Left ventricle myocardium superior (tissue), 1 donor: ENCODE results near the gene SPRR3. TPM values are rescaled to one million over a fixed set of nuclear protein-coding genes. Genes with fewer than 3 reads are reported as not detected.
"Not testable (repeated sequence)": the region's sequence is repeated elsewhere in the genome, so short reads cannot be mapped to it uniquely, and the experiment has no call there.

Experiments used
- ATAC-seq: fragments of 200-7000 bp; cut with Tn5 transposase; one replicate; pipeline ENCODE4 v1.9.1; 2020; ENCODE audit warnings: mild to moderate bottlenecking, moderate library complexity
- DNase-seq: peaks from one replicate; pipeline ENCODE4 v3.0.0-alpha.2; 2020
- intact Hi-C: fragments of 100-400 bp; cut with micrococcal nuclease; formaldehyde crosslinking; loops from one replicate; pipeline ENCODE4 v1.11.0; 2022
- total RNA-seq: library from RNA; stranded (reverse); fragmentation: NEBNext Ultra II Directional; extraction: Animal tissue kit (Norgen Biotek cat#: 25700); gene quantifications from one replicate; pipeline ENCODE4 v1.2.1, GENCODE V29; 2021
- donor health status: DM: no; HTN: yes; CAD: no; lungs with severe emphysema.

SPRR3 gene
- total RNA-seq, 1 donor from 2014 or later, result not detected

DNA sequence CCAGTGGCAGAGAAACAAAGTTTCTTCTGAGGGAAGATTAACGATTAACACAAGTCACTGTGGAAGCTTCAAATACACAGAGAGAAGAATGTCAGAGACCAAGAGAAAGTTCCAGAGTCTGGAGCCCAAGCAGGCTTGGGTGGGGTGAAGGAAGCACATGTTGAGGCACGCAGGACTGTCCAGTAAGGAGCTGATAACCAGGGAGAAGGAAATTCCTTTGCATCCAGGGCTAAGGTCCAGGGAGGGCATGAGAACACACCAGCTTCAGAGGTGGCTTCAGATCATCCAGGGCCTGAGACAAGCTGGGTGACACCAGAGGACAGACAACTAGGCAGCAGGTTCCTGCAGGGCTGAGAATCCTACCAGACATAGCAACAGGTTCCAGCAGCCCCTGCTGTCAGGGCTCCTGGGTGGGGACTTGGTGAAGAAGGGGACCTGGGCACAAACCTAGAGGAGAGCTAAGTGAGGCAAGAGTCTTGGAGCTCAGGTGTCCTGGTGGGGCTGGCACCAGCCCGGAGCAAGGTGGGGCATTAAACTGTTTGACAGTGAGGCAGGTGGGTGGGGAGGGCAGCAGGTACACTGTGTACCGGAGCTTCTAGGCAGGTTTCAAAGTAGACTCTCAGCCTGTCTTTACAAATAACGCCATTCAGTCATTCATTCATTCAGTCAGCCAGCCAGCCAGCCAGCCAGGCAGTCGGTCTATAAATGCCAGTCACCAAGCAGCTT is 20.2 kb upstream of the SPRR3 start:
- ATAC-seq (no peak), DNase-seq (no peak)
- intact Hi-C loops, result no loop called here

DNA sequence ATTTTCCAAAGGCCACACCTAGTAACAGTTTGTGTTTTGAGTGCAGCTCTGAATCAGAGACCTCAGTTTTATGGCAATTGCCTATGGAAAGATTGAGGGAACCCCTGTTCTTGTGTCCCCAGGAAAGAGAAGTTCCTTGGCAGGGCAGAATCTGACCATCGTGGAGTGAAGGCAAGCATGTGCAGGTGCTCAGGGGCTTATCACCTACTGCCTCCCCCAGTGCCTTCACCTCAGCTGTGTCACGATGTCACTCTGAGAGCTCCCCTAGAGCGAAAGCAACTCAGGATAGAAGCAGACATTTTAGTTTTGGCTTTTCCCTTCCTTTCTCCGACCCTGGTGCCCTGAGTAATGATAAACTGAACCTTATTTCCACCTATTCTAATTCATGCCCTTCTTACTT is 19.5 kb upstream of the SPRR3 start:
- DNase-seq, result no peak
- no peak for ATAC-seq
- intact Hi-C loops, result no loop called here

DNA sequence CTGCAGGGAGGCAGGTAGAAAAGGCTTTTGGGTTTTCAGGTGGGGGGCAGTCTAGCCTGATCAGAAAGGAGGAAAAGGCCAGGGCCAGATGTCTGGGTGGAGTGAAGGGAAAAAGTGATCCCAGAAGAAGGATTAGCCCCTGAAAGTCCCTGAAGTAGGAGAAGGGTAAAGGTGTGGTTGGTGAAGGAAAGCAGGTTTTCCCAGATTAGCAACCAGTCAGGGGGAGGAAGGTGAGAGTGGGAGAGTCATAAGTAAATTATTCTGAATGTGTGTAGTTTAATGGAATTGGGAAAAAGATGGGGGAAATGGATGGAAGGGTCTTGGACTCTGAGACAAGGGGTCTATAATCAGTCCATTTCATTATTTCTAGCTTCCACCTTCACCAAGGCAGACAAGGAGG is 18.3 kb upstream of the SPRR3 start:
- intact Hi-C loops, result no loop called here
- no peak for DNase-seq
- ATAC-seq, result no peak

DNA sequence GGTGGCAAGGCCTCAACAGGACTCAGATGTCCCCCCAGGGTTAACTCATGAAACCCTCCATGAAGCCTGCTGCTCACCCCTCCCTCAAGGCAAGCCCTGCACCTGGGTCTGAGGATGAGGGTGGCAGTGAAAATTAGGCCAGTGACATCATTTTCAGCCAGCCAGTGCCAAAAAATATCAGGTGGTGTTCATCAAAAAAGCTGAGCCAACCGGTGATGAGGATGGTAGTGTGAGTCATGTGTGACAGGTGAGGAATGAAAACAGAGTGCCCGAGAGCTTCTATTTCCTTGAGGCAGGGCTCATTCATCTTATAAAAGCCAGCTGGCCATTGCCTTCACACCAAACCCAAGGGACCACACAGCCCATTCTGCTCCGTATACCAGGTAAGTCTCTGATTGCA is 17.8 kb upstream of the SPRR3 start, which contains the start of gene SPRR1A:
Gene SPRR1A, plus strand, starts transcription at position 339 of the 400 bp plus-strand sequence. CDS start 1,150 bp downstream, outside the sequence.
- ATAC-seq (no peak), DNase-seq (no peak)
- intact Hi-C loops, result no loop called here

DNA sequence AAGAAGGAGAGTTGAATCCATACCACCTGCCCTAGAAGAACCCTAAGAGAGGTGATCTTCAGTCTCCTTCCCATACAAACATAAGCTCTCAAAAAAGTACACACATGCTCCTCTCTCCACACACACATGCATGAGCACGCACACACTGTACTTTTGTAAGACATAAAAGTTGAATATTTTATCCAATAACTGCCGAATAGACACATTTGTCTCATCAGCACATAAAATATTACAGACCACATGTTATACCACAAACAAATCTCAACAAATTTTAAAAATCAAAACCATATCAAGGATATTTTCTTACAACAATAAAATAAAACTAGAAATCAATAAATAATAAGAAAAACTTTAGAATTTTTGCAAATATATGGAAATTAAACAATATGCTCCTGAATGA is 15.0 kb upstream of the SPRR3 start:
- intact Hi-C loops, result no loop called here
- ATAC-seq (no peak), DNase-seq (no peak)

DNA sequence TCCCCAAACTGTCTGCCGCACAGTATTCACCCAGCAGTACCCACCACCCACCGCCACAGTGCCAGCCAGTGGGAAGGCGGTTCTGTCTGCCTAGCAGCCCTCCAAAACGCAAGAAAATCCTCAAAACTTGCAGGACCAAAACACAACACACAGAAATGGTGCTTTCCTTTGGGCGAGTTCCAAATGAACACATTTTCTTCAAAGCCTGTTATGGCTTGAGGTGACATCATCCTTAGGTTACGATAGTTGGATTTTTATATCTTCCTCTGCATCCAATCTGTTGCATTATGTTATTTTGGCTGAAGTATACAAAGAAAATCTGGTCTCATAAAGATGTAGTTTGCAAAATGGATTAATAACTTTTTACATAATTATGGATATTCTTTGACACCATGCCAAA is 8.4 kb upstream of the SPRR3 start:
- ATAC-seq (no peak), DNase-seq (no peak)
- intact Hi-C loops, result no loop called here

DNA sequence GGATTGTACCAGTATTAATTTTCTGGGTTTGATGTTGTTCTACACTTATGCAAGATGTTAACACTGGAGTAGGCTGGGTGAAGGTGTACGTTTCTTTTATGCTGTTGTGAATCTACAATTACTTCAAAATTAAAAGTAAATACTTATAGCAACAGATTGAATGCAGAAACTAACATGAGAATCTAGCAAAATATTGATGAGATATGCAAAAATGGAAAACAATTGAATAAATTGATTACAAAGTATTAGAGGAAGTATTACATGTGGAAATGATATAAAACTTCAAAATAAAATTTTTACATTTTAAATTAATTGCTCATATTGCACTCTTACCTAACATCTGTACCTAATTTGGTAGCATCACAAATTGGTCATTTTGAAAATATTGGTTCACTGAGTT is 5.7 kb upstream of the SPRR3 start:
- intact Hi-C loops, result no loop called here
- no peak for ATAC-seq
- no peak for DNase-seq

DNA sequence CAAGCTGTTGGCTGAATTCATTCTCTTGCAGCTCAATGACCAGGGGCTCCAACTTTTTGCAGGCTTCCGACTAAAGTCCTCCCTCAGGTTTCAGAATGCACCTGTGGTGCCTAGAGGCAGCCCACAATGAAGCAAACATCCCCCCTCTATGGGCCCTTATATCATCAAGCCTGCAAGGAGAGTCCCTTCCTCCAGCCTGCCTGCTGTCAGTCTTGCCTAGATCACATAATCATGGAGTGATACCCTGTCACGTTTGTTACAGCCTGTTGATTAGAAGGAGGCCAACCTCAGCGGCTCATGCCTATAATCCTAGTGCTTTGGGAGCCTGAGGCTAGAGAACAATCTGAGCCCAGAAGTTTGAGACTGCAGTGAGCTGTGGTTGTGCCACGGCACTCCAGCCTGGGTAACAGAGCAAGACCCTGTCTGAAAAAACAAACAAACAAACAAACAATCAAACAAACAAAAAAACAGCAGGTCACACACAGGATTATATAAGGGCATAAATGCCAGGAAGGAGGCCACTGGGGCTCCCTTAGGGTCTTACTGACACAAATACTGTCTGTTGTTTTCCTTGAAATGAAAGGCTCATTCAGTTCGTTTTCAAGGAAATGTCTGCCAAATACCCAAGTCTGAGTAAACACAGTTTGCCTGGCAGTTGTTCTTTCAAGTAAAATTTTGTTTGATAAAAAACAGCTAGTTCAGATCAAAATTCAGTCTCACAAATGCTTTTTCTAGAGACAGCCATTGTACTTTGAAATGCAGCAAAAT is 4.7 kb upstream of the SPRR3 start:
- DNase-seq, result no peak
- intact Hi-C loops, result no loop called here

DNA sequence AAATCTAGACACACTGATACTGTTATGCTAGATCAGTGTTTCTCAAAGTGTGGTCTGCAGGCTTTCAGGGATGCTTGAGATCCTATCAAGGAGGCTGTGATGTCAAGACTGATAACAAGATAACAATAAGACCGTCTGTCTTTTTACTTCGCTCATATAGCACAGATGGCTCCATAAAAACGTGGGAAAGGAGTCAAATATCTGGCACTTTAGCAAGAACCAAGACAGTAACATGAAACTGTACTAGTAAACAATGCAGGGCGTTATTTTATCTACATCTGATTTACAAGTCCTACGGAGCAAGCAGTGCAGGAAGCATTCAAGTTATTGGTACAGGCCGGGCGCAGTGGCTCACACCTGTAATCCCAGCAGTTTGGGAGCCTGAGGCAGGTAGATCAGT is 3.6 kb upstream of the SPRR3 start:
- intact Hi-C loops, result no loop called here
- no peak for ATAC-seq

More for the DNA sequence above, 4.7 kb upstream of the SPRR3 start:
- ATAC-seq, result no peak

DNA sequence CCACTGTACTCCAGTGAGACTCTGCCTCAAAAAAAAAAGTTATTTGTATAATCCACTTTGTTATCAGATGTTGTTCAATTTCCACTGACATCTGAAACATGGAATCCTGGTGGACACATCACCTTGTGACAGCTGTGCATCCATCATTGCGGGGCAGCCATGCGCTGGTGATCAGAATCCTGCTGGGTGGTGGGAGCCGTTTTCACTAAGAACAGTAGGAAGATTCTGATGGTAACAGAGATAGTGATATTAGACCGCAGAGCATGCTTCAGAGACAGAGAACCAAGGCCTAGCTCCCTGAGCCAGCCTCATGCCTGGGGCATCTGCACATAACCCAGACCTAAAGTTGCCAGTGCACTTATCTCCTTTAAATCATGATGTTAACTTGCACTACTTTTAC is 3.1 kb upstream of the SPRR3 start:
- no peak for DNase-seq
- intact Hi-C loops, result no loop called here
- ATAC-seq, result no peak

More for the DNA sequence above, 3.6 kb upstream of the SPRR3 start:
- no peak for DNase-seq

DNA sequence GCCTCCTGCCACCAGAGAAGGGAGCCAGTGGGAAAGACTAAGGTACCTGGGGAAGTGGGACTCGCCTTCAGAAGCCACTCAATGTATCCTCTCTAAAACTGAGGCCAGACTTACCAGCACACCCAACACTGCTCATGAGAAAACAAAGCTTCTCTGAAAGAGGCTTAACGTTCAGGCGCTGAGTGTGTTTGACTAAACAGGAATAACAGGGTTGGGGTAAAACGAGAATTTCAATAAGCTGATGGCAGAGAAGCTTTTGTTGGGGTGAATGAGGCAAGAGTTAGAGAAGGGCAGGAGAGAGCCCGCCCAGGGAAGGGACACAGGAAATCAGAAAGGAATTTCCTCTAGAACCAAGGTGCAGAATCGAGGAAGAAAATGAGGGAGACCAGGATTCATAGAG is 1.7 kb upstream of the SPRR3 start:
- ATAC-seq, result no peak
- no peak for DNase-seq
- intact Hi-C loops, result no loop called here

DNA sequence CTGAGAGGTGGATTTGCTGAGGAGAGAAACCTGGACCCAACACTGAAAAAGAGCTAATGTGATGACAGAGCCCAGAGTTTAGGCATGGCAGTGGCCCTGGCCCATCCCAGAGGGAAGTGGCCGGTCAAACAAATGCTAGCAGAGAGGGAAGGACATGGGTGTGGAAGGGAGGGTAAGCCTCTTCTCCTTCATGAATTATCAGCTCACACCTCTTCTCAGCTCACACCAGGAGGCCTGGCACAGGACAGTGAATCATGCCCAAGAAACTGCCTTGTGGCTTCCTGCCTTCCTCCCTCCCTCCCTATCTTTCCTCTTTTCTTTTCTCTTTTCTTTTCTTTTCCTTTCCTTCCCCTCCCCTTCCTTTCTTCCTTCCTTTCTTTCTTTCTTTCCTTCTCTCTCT is 1.3 kb upstream of the SPRR3 start:
- intact Hi-C loops, result no loop called here
- DNase-seq (no peak), ATAC-seq (no peak)

DNA sequence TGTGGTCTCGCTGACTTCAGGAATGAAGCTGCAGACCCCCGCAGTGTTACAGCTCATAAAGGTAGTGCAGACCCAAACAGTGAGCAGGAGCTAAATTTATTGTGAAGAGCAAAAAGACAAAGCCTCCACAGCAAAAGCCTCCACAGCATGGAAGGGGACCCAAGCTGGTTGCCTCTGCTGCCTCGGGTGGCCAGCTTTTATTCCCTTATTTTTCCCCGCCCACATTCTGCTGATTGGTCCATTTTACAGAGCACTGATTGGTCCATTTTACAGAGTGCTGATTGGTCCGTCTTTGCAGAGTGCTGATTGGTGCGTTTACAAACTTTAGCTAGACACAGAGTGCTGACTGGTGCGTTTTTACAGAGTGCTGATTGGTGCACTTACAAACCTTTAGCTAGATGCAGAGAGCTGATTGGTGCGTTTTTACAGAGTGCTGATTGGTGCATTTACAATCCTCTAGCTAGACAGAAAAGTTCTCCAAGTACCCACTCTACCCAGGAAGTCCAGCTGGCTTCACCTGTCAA is 9.7 kb downstream of the SPRR3 start:
- intact Hi-C loops, DNase-seq, ATAC-seq: not testable (repeated sequence)

DNA sequence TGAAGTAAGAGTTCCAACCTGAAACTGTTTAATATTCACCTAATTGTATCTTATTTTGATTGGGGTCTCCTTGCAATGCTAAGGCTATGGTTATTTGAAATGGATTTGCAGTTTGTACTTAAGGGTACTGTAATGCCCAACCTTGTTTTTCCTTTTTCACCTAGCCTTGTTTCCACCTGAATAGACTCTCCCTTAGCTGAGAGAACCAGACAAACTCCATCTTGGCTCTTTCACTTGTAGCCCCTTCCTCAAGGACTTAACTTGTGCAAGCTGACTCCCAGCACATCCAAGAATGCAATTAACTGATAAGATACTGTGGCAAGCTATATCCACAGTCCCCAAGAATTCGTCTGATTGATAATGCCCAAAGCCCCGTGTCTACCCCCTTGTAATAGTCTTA is 20.3 kb downstream of the SPRR3 start:
- intact Hi-C loops, ATAC-seq, DNase-seq: not testable (repeated sequence)

DNA sequence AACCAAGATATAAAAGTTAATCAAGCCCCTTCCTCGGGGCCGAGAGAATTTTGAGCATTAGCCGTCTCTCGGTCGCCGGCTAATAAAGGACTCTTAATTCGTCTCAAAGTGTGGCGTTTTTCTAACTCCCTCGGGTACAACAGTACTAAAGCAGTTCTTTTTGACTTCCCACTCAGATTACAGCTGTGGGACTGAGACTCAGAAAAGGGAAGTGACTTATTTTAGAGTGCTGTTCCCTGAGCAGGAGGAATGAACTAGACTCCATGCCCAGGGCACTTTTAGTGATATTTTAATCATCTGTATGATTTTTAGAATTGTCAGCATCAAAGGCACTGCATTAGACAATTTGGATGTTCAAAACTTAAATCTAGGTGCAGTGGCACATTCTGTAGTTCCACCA is 20.8 kb downstream of the SPRR3 start:
- ATAC-seq, DNase-seq, intact Hi-C loops: not testable (repeated sequence)

DNA sequence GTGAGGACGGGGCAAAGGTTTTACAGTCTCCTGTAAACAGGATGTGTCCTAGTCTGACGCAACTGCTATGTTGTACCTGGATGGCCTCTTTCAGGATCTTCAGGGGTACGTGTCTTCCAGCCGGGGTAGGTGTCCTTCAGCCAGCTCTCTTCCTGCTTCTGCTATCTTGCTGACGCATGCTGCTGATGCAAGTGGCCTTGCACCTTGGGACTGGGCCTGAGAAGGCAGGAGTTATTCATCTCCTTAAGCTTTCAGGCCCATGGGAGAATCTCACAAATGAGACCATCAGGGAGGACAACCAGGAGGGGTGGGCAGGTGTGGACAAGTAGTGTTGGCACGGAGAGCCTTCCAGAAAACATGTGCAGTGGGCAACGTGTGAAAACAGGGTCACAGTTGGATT is 21.6 kb downstream of the SPRR3 start:
- intact Hi-C loops, result no loop called here
- no peak for DNase-seq
- ATAC-seq, result no peak

DNA sequence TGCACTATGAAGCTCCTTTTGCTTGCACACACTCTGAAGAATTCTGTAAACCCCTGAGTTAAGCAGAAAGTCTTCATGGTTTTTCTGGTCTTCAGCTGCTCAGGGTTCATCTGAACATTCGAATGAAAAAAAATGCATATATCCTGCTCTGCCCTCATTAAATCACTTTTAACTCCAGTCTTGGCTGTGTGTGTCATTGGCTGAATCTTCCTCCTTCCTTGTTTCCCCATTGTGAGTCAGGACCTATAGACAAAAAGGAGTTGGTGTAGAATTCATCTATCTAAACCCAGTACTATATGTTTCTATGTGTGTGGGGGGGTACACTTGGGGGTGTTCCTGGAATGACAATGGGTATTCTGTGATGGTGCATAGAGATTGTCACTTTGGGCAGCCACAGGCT is 22.9 kb downstream of the SPRR3 start:
- DNase-seq, result no peak
- no peak for ATAC-seq
- intact Hi-C loops, result no loop called here

DNA sequence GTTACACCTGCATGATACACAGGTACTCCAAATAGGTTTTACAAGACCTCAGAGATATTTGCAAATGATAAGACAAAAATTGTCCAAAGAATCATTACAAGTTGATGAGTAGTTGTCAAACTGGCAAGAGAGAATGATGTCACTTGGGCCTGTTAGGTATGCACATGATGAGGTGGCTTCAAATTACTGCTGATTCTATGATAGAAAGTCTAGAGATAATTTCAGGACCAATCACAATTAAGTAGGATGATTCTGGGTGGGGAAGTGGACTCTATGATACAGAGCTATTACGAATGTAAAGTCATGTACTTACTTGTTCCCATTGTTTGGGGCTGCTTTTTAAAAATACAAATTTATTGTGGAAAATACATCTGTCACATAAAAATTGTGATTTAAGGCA is 24.2 kb downstream of the SPRR3 start:
- DNase-seq (no peak), ATAC-seq (no peak)
- intact Hi-C loops, result no loop called here

DNA sequence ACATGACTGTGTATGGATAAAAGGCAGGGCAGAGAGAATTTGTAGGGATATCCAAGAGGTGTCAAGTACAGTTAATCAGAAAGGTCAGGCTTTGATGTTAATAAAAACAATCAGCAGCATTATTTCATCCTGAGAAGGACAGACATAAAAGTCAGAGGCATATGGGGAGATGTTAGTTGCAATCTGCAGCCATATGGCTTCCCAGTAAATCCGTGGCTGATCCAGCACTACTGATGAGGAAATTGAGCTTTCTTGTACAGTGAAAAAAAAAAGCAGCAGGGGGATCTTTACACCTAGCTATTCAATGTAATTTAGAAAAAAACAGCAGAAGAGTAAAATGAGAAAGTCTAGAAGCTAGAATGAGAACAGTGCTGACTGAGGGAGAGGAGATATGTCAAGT is 27.2 kb downstream of the SPRR3 start:
- no peak for DNase-seq
- intact Hi-C loops, result no loop called here
- no peak for ATAC-seq

DNA sequence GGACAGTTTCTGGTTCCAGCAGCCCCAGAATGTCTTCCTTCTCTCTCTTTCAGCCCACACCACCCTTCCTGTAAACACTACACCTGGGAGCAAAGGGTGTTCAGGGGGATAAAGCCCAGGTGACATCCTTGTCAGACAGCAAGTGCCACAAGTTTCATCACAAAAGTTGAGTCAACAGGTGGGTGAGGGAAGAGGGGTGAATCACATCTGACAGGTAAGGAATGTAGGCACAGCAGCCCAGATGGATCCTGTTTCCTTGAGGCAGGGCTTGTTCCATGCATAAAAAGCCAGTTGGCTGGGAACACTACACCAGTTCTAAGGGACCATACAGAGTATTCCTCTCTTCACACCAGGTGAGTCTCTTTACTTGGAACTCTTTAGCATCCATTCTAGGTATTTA is 29.3 kb downstream of the SPRR3 start, which contains the start of gene SPRR1B:
Gene SPRR1B, plus strand, starts transcription at position 309 of the 400 bp plus-strand sequence. CDS start 1,143 bp downstream, outside the sequence.
- intact Hi-C loops, result no loop called here
- no peak for ATAC-seq
- no peak for DNase-seq
